ENCODE data around the gene SLCO3A1. TPM values are rescaled to one million over a fixed set of nuclear protein-coding genes. Genes with fewer than 3 reads are reported as not detected.

SLCO3A1 gene
- 6.1 and 6.3 TPM in 2 replicates for total RNA-seq
- long read RNA-seq, partial matches to known transcripts: 1 of 2 reads
- long read RNA-seq, other reads (novel, unspliced or antisense): 1 of 2 reads

DNA sequence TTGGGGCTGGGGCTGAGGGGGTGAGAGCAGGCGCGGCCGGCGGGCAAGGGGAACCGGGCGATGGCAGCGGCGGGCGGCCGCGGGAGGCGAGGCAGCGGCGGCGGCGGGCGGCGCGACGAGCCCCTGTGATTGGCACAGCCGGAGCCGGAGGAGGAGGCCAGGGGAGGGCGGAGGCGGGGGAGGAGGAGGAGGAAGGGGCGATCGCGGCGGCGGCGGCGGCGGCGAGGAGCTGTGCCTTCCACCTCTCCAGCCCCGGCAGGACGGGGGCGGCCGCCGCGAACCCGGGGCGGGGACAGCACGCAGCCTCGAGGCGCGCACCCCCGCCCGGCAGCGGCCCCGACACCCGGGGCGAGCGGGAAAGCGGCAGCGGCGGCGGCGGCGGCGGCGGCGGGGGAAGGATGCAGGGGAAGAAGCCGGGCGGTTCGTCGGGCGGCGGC lies at the start of gene SLCO3A1:
Gene SLCO3A1 (plus strand): TSS at position 198 of the 437 bp plus-strand sequence.
- H3K4me3 Mint-ChIP-seq: peak within 1 kb of the TSS; percentile 92
- H3K4me1 Mint-ChIP-seq: peaks cover 14% of the 10 kb centered on the region
- TF ChIP-seq, protein P1, sequence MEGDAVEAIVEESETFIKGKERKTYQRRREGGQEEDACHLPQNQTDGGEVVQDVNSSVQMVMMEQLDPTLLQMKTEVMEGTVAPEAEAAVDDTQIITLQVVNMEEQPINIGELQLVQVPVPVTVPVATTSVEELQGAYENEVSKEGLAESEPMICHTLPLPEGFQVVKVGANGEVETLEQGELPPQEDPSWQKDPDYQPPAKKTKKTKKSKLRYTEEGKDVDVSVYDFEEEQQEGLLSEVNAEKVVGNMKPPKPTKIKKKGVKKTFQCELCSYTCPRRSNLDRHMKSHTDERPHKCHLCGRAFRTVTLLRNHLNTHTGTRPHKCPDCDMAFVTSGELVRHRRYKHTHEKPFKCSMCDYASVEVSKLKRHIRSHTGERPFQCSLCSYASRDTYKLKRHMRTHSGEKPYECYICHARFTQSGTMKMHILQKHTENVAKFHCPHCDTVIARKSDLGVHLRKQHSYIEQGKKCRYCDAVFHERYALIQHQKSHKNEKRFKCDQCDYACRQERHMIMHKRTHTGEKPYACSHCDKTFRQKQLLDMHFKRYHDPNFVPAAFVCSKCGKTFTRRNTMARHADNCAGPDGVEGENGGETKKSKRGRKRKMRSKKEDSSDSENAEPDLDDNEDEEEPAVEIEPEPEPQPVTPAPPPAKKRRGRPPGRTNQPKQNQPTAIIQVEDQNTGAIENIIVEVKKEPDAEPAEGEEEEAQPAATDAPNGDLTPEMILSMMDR (conservative IDR thresholded peaks at IDR 0.05): no peak
- no peaks in the 10 kb centered on the region for H3K9me3 Mint-ChIP-seq
- peak; percentile 45 for DNase-seq (ENCODE audit: low read depth, low spot score)
- H3K27ac Mint-ChIP-seq (ENCODE audit: unreplicated experiment): no peak within 1 kb of the TSS
- no peaks in the 10 kb centered on the region for H3K36me3 Mint-ChIP-seq (ENCODE audit: low read depth)
- peaks cover 36% of the 10 kb centered on the region for H3K27me3 Mint-ChIP-seq (ENCODE audit: low read depth)

DNA sequence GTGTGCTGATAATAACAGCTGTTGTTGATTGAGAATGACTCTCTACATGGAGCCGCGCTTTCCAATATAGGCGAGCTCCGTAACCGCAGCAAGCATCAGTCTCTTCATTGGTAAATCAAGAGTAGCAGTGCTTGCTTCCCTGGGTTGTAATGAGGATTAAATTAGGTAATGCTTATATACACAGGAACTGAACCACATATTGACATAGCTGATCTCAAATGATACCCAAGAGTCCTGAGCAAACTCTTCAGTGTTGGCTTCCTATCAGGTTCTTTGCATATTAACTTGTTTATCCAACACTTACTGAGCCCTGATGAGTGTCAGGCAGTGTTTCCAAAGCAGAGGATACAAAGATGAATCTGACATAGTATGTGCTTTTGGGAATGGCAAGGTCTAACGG lies 46.4 kb upstream of the SLCO3A1 start:
- Mint-ChIP-seq H3K9me3 (peaks cover 4% of the 10 kb centered on the region), H3K4me3 (no peak overlapping the region), H3K4me1 (peaks cover 9% of the 10 kb centered on the region), H3K36me3 (ENCODE audit: low read depth) (no peaks in the 10 kb centered on the region), H3K27me3 (ENCODE audit: low read depth) (no peaks in the 10 kb centered on the region), H3K27ac (ENCODE audit: unreplicated experiment) (no peak overlapping the region)
- DNase-seq (ENCODE audit: low read depth, low spot score): no peak
- TF ChIP-seq, protein P1 (conservative IDR thresholded peaks at IDR 0.05): no peak

DNA sequence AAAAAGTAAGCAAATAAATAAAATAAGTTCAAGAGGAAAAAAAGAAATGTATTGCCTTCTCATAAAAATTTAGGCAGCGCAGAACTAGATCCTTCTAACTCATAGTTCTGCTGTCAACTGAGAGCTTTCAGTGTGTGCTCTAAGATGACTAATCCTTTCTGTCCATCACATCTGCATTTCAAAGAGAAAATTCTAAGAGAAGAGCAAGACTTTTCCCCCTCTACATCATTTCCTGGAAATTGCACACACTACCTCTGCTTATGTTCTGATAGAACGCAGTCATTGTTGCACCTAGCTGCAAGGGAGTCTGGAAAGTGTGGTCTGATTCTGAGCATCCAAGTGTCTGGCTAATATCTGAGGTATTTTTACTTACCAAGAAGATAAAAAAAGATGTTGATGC lies 39.6 kb upstream of the SLCO3A1 start:
- Mint-ChIP-seq H3K27ac (ENCODE audit: unreplicated experiment) (no peak overlapping the region), H3K4me1 (peaks cover 4% of the 10 kb centered on the region), H3K27me3 (ENCODE audit: low read depth) (no peaks in the 10 kb centered on the region), H3K4me3 (no peak overlapping the region), H3K36me3 (ENCODE audit: low read depth) (peaks cover 8% of the 10 kb centered on the region), H3K9me3 (peaks cover 23% of the 10 kb centered on the region)
- TF ChIP-seq, protein P1 (conservative IDR thresholded peaks at IDR 0.05): no peak
- DNase-seq (ENCODE audit: low read depth, low spot score): no peak

DNA sequence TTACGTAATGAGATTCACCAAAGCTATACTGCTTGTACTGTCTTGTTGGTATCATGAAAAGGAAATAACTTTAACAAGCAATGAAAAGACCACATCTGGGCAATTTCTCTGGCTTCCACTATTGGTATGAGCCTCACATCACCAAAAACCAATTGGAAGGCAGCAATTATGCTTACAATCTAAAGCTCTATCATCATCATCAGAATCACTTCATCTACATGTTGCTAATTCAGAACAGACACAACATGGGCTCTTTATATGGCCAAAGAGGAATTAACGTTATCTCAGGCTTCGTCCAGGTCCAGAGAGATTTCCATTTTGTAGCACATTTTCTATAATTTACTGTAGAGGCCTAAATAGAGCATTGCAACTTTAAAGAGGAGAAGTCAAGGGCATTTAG lies 36.6 kb upstream of the SLCO3A1 start:
- DNase-seq (ENCODE audit: low read depth, low spot score): no peak
- Mint-ChIP-seq H3K9me3 (peaks cover 23% of the 10 kb centered on the region), H3K4me3 (no peak overlapping the region), H3K27ac (ENCODE audit: unreplicated experiment) (no peak overlapping the region), H3K27me3 (ENCODE audit: low read depth) (no peaks in the 10 kb centered on the region), H3K4me1 (no peaks in the 10 kb centered on the region), H3K36me3 (ENCODE audit: low read depth) (peaks cover 8% of the 10 kb centered on the region)
- TF ChIP-seq, protein P1 (conservative IDR thresholded peaks at IDR 0.05): no peak

DNA sequence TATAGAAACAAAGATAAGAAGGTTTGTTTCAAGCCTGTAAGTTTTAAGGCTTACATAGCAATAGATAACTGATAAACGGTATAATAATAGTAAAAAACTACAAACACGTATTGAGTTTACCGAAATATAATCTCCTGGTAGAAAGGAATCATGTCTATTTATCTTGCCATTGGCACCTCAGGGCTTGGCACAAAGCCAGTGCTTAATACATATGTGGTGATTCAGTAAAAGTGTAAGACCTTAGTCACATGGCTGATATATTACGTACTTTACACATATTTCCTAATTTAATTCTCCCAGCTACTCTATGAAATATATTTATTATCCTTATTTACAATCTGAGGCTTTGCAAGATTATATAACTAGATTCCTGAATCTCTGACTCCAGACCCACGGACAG lies 32.0 kb upstream of the SLCO3A1 start:
- H3K9me3 Mint-ChIP-seq: peaks cover 6% of the 10 kb centered on the region
- no peak for DNase-seq (ENCODE audit: low read depth, low spot score)
- no peak overlapping the region for H3K27ac Mint-ChIP-seq (ENCODE audit: unreplicated experiment)
- no peaks in the 10 kb centered on the region for H3K36me3 Mint-ChIP-seq (ENCODE audit: low read depth)
- no peaks in the 10 kb centered on the region for H3K4me1 Mint-ChIP-seq
- TF ChIP-seq, protein P1 (conservative IDR thresholded peaks at IDR 0.05): no peak
- H3K4me3 Mint-ChIP-seq: no peak overlapping the region
- H3K27me3 Mint-ChIP-seq (ENCODE audit: low read depth): no peaks in the 10 kb centered on the region
